ENCODE measurements around the gene MYO3B.
A peak's percentile ranks its signal among the peaks of the same experiment; 100 is the strongest.

MYO3B gene

GRCh38 chr2:170176212-170176611, 1.7 kb upstream of the MYO3B start:
- TF ChIP-seq GATA2 (IDR thresholded peaks at IDR 0.05; ENCODE audit: low read depth, low read length) (no peak), GATA3 (IDR thresholded peaks at IDR 0.05; ENCODE audit: low read depth, low read length) (no peak)

- TF ChIP-seq GATA3 (IDR thresholded peaks at IDR 0.05; ENCODE audit: low read depth, low read length) (no peak), GATA2 (IDR thresholded peaks at IDR 0.05; ENCODE audit: low read depth, low read length) (no peak)
Measured at GRCh38 chr2:170180031-170180566, 2.2 kb downstream of the MYO3B start.

GRCh38 chr2:170181602-170182001, 3.7 kb downstream of the MYO3B start:
- TF ChIP-seq GATA2 (IDR thresholded peaks at IDR 0.05; ENCODE audit: low read depth, low read length) (no peak), GATA3 (IDR thresholded peaks at IDR 0.05; ENCODE audit: low read depth, low read length) (no peak)

- TF ChIP-seq GATA2 (IDR thresholded peaks at IDR 0.05; ENCODE audit: low read depth, low read length) (no peak), GATA3 (IDR thresholded peaks at IDR 0.05; ENCODE audit: low read depth, low read length) (no peak)
Measured at GRCh38 chr2:170185319-170185718, 7.4 kb downstream of the MYO3B start.

GRCh38 chr2:170189757-170190156, 11.8 kb downstream of the MYO3B start:
- TF ChIP-seq GATA2 (IDR thresholded peaks at IDR 0.05; ENCODE audit: low read depth, low read length) (no peak), GATA3 (IDR thresholded peaks at IDR 0.05; ENCODE audit: low read depth, low read length) (no peak)

GRCh38 chr2:170190172-170190571, 12.2 kb downstream of the MYO3B start:
- TF ChIP-seq GATA3 (IDR thresholded peaks at IDR 0.05; ENCODE audit: low read depth, low read length) = no peak
- no peak for TF ChIP-seq GATA2 (IDR thresholded peaks at IDR 0.05; ENCODE audit: low read depth, low read length)

GRCh38 chr2:170191166-170191866, 13.4 kb downstream of the MYO3B start:
- no peak for TF ChIP-seq GATA3 (IDR thresholded peaks at IDR 0.05; ENCODE audit: low read depth, low read length)
- TF ChIP-seq GATA2 (IDR thresholded peaks at IDR 0.05; ENCODE audit: low read depth, low read length) = no peak

- TF ChIP-seq GATA2 (IDR thresholded peaks at IDR 0.05; ENCODE audit: low read depth, low read length) (no peak), GATA3 (IDR thresholded peaks at IDR 0.05; ENCODE audit: low read depth, low read length) (no peak)
Measured at GRCh38 chr2:170196963-170197362, 19.0 kb downstream of the MYO3B start.

GRCh38 chr2:170201275-170201674, 23.3 kb downstream of the MYO3B start:
- no peak for TF ChIP-seq GATA2 (IDR thresholded peaks at IDR 0.05; ENCODE audit: low read depth, low read length)
- no peak for TF ChIP-seq GATA3 (IDR thresholded peaks at IDR 0.05; ENCODE audit: low read depth, low read length)

GRCh38 chr2:170201734-170202393, 23.9 kb downstream of the MYO3B start:
- TF ChIP-seq GATA3 (IDR thresholded peaks at IDR 0.05; ENCODE audit: low read depth, low read length) = no peak
- no peak for TF ChIP-seq GATA2 (IDR thresholded peaks at IDR 0.05; ENCODE audit: low read depth, low read length)

- TF ChIP-seq GATA3 (IDR thresholded peaks at IDR 0.05; ENCODE audit: low read depth, low read length) (no peak), GATA2 (IDR thresholded peaks at IDR 0.05; ENCODE audit: low read depth, low read length) (peak; percentile 26; the same call in 1 of the 2 replicates)
Measured at GRCh38 chr2:170202437-170202836, 24.5 kb downstream of the MYO3B start.

GRCh38 chr2:170204298-170204951, 26.5 kb downstream of the MYO3B start:
- no peak for TF ChIP-seq GATA3 (IDR thresholded peaks at IDR 0.05; ENCODE audit: low read depth, low read length)

- TF ChIP-seq GATA2 (IDR thresholded peaks at IDR 0.05; ENCODE audit: low read depth, low read length) = no peak
- no peak for TF ChIP-seq GATA3 (IDR thresholded peaks at IDR 0.05; ENCODE audit: low read depth, low read length)
Measured at GRCh38 chr2:170206246-170206645, 28.3 kb downstream of the MYO3B start.

- TF ChIP-seq GATA3 (IDR thresholded peaks at IDR 0.05; ENCODE audit: low read depth, low read length) (no peak), GATA2 (IDR thresholded peaks at IDR 0.05; ENCODE audit: low read depth, low read length) (no peak)
Measured at GRCh38 chr2:170206805-170207407, 29.0 kb downstream of the MYO3B start.
